Thoracic aorta (tissue), 2 donors: Measurements from ENCODE around the gene FBN2. TPM values are rescaled to one million over a fixed set of nuclear protein-coding genes. Genes with fewer than 3 reads are reported as not detected.

Experiments used
- ATAC-seq: fragments of 150-250 bp; one replicate; pipeline ENCODE4 v1.8.0; 2017; ENCODE audit warnings: low read depth; ENCODE audit not compliant: insufficient number of reproducible peaks, low FRiP score
- DNase-seq: peaks from one replicate; pipeline ENCODE4 v3.0.0-alpha.2; 2020; ENCODE audit warnings: low spot score
- H3K27ac ChIP-seq, 2 donors: fragments of 200-600 bp; sonication (generic); 1 replicate in 1 of 2; 2 replicates in 1 of 2; pipeline ENCODE4 v1.5.1; 2016; ENCODE audit warnings: mild to moderate bottlenecking in 2 of 2, moderate library complexity in 2 of 2
- H3K27me3 ChIP-seq: fragments of 200-600 bp; sonication (generic); replicated peaks from 2 replicates; pipeline ENCODE4 v1.6.0; 2016; ENCODE audit warnings: mild to moderate bottlenecking; ENCODE audit not compliant: insufficient read depth
- H3K36me3 ChIP-seq: fragments of 200-600 bp; sonication (generic); one replicate; pipeline ENCODE4 v1.5.1; 2016
- H3K4me1 ChIP-seq, 2 donors: fragments of 200-600 bp; sonication (generic); 1 replicate in 1 of 2; 2 replicates in 1 of 2; pipeline versions ENCODE4 v1.5.1 to v1.6.0; 2016; ENCODE audit warnings: low read depth in 2 of 2, mild to moderate bottlenecking in 1 of 2; ENCODE audit not compliant: control insufficient read depth in 1 of 2
- H3K4me3 ChIP-seq: fragments of 200-600 bp; sonication (generic); 2 replicates; pipeline ENCODE4 v1.5.1; 2016; ENCODE audit warnings: mild to moderate bottlenecking
- H3K9me3 ChIP-seq: fragments of 200-600 bp; sonication (generic); 2 replicates; pipeline ENCODE4 v1.5.1; 2016
- CTCF ChIP-seq: fragments of 200-600 bp; sonication (generic); IDR thresholded peaks from one replicate; pipeline ENCODE4 v1.5.1; 2019; ENCODE audit warnings: antibody characterized with exemption
- total RNA-seq, 2 donors: library from RNA; depleted of rRNA; stranded (reverse); fragments of >200 nt; gene quantifications; one replicate each; pipeline versions ENCODE4 v1.1.0 to v1.2.3, GENCODE V29; 2016

Gene FBN2
- total RNA-seq, 2 donors from 2014 or later: 0.68 to 5.8 TPM

- no peak for TF ChIP-seq CTCF
- Histone ChIP-seq H3K36me3 (no peaks in the 10 kb centered on the region), H3K4me1 (no peaks in the 10 kb centered on the region), H3K27me3 (no peaks in the 10 kb centered on the region), H3K4me3 (no peak overlapping the region), H3K9me3 (no peaks in the 10 kb centered on the region), H3K27ac (no peak overlapping the region)
- ATAC-seq (no peak), DNase-seq (no peak)
Measured at GRCh38 chr5:128408622-128409021, 129.4 kb downstream of the FBN2 start.

DNA sequence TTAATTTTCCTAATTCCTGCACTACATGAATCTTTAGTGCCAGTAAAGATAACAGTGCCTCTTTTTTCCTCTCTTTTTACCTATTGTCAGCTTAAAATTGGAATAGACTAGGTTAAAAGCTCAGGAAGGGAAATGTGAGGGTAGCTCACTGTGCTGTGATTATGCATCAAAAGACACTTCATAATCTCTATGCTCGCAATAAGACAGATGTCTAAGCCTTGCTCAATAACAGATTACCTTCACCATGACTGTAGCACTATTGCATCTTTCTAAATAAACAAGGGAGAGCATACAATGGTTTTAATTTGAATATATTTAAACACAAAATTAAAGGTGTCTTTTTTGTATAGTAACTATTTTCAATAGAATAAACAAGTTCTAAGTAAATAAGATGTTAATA lies 130.1 kb downstream of the FBN2 start:
- Histone ChIP-seq H3K9me3 (no peaks in the 10 kb centered on the region), H3K27ac (no peak overlapping the region), H3K4me3 (no peak overlapping the region), H3K36me3 (no peaks in the 10 kb centered on the region), H3K4me1 (no peaks in the 10 kb centered on the region), H3K27me3 (no peaks in the 10 kb centered on the region)
- no peak for ATAC-seq
- DNase-seq: no peak
- TF ChIP-seq CTCF: no peak

GRCh38 chr5:128406803-128407202 lies 131.2 kb downstream of the FBN2 start:
- ATAC-seq (no peak), DNase-seq (no peak)
- no peak overlapping the region for H3K27ac ChIP-seq
- TF ChIP-seq CTCF: no peak
- H3K9me3 ChIP-seq: no peaks in the 10 kb centered on the region
- H3K27me3 ChIP-seq: no peaks in the 10 kb centered on the region
- no peaks in the 10 kb centered on the region for H3K36me3 ChIP-seq
- H3K4me1 ChIP-seq: no peaks in the 10 kb centered on the region
- H3K4me3 ChIP-seq: no peak overlapping the region

DNA sequence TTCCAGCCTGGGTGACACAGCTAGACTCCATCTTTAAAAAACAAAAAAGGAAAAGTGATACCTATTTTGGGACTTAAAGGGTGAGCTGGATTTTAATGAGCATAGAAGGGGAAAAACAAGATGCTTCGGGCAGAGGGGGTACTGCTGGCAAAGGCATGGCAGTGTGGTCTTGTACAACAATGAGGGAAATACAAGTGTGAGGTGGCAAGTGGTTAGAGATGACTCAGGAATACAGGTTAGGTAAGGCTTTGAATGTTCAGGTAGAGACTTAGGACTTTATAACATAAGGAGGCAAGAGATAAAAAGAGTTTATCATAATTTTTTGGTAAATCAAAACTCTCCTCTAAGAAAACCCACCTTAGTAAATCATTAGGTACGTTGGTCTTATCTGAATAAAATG lies 132.9 kb downstream of the FBN2 start:
- Histone ChIP-seq H3K4me3 (no peak overlapping the region), H3K9me3 (no peaks in the 10 kb centered on the region), H3K27me3 (no peaks in the 10 kb centered on the region), H3K4me1 (no peaks in the 10 kb centered on the region), H3K27ac (no peak overlapping the region), H3K36me3 (no peaks in the 10 kb centered on the region)
- no peak for ATAC-seq
- DNase-seq: no peak
- TF ChIP-seq CTCF: no peak

DNA sequence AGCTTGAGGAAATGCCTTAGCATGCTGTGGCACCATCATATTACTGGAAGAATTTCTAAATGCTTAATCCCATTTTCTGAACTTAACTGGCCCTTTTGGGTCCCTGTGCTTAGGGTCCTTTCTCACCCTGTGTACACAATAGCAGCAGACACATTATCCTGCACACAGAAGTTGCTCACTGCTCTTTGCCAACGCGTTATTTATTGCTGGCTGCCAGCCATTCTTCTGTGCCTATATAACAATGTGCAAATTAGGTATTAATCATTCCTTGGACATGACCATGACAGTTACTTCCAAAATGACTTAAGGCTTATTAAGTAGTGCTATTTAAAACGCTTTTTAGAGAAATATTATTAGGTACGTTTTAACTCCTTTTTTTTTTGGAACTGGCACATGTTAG lies 134.7 kb downstream of the FBN2 start:
- no peak overlapping the region for H3K27ac ChIP-seq
- TF ChIP-seq CTCF: no peak
- DNase-seq (no peak), ATAC-seq (no peak)
- H3K9me3 ChIP-seq: no peaks in the 10 kb centered on the region
- no peaks in the 10 kb centered on the region for H3K4me1 ChIP-seq
- H3K4me3 ChIP-seq: no peak overlapping the region
- no peaks in the 10 kb centered on the region for H3K36me3 ChIP-seq
- H3K27me3 ChIP-seq: no peaks in the 10 kb centered on the region
